ENCODE results near the gene DAPK2.

DAPK2 gene

DNA sequence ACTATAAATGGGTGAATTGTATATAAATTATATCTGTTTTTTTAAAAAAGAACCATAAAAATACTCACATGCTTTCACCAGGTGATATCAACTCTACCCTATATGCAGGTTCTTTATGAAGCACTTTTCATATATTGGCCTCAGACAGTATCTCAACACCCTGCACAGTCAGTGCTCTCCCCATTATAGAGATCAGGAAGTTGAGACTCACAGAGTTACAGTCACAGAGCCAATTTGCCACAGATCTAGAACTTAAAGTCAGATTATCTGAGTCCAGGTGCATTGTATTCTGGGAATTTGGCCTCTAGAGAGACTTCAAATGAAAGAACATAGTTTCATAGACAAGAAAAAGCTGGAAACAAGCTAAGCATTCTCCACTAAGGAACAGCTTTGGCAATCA, 38.1 kb downstream of the DAPK2 start:
- no peaks in the 10 kb centered on the region for H3K27me3 ChIP-seq (ENCODE audit: insufficient read depth, low read depth, severe bottlenecking)
- TF ChIP-seq, protein P1, sequence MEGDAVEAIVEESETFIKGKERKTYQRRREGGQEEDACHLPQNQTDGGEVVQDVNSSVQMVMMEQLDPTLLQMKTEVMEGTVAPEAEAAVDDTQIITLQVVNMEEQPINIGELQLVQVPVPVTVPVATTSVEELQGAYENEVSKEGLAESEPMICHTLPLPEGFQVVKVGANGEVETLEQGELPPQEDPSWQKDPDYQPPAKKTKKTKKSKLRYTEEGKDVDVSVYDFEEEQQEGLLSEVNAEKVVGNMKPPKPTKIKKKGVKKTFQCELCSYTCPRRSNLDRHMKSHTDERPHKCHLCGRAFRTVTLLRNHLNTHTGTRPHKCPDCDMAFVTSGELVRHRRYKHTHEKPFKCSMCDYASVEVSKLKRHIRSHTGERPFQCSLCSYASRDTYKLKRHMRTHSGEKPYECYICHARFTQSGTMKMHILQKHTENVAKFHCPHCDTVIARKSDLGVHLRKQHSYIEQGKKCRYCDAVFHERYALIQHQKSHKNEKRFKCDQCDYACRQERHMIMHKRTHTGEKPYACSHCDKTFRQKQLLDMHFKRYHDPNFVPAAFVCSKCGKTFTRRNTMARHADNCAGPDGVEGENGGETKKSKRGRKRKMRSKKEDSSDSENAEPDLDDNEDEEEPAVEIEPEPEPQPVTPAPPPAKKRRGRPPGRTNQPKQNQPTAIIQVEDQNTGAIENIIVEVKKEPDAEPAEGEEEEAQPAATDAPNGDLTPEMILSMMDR (IDR thresholded peaks at IDR 0.05; ENCODE audit: low read depth, low read length): no peak
- no peaks in the 10 kb centered on the region for H3K36me3 ChIP-seq
- H3K4me3 ChIP-seq (ENCODE audit: low read depth, low read length): no peak overlapping the region
- H3K9me3 ChIP-seq (ENCODE audit: severe bottlenecking): no peaks in the 10 kb centered on the region
- no peak for DNase-seq
- no peak overlapping the region for H3K27ac ChIP-seq

DNA sequence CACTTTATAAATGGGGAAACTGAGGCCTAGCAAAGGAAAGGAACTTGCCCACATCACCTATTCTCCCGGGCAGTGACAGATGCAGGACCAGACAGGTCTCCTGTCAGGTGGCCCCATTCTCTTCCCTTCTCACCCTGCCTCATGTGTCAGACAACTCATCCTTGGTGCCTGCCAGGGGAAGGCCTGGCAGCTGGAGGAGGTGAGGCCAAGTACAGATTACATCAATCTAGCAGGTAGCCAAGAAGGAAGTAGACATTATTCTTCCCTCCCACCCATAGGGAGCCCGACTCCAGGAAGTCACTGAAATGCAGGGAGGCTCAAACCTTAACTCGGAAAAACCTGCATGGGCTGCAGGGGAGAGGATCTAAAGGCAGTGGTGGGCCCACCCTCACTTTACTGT, 39.6 kb downstream of the DAPK2 start:
- no peak for DNase-seq

DNA sequence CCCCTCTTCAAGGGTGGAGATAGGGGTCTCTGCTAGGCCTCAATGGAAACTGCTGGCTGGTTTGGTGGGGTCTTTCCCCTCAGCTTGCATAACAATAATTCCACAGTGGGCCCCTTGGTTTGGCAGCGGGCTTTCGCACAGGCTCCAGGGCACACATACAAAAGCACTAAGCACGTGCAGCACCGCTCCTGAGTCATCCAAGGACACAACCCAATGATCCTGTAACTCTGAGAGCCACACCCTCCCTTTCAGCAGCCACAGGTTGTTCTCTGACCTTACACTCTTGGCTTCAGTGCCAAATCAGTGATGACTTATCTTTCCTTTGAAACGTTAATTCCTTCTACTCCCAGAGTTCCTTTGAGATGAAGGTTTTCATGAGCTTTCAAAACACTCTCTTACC, 41.7 kb downstream of the DAPK2 start:
- Histone ChIP-seq H3K4me3 (ENCODE audit: low read depth, low read length) (no peak overlapping the region), H3K27ac (no peak overlapping the region), H3K9me3 (ENCODE audit: severe bottlenecking) (no peaks in the 10 kb centered on the region), H3K36me3 (no peaks in the 10 kb centered on the region), H3K27me3 (ENCODE audit: insufficient read depth, low read depth, severe bottlenecking) (no peaks in the 10 kb centered on the region)
- TF ChIP-seq, protein P1 (IDR thresholded peaks at IDR 0.05; ENCODE audit: low read depth, low read length): no peak
- DNase-seq: no peak

More for the DNA sequence above, 39.6 kb downstream of the DAPK2 start:
- Histone ChIP-seq H3K36me3 (no peaks in the 10 kb centered on the region), H3K27me3 (ENCODE audit: insufficient read depth, low read depth, severe bottlenecking) (no peaks in the 10 kb centered on the region), H3K27ac (no peak overlapping the region), H3K4me3 (ENCODE audit: low read depth, low read length) (no peak overlapping the region), H3K9me3 (ENCODE audit: severe bottlenecking) (no peaks in the 10 kb centered on the region)
- TF ChIP-seq, protein P1 (IDR thresholded peaks at IDR 0.05; ENCODE audit: low read depth, low read length): no peak

DNA sequence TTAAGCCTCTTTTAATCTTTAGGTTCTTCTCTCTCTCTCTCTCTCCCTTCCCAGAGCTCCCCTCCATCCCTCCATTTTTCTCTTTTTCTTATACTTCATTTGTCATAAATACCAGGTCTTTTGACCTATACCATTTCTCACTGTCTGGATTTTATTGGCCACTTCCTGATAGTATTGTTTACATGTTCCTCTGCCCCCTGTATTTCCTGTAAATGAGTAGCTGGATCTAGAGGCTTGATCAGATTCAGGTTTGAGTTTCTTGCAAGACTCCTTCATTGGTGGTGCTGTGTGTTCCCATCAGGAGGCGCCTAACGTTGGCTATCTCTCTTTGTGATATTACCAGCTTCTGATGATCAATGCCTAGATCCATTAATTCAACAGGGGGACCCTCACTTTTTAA, 42.2 kb downstream of the DAPK2 start:
- TF ChIP-seq, protein P1 (IDR thresholded peaks at IDR 0.05; ENCODE audit: low read depth, low read length): no peak
- Histone ChIP-seq H3K27me3 (ENCODE audit: insufficient read depth, low read depth, severe bottlenecking) (no peaks in the 10 kb centered on the region), H3K9me3 (ENCODE audit: severe bottlenecking) (no peaks in the 10 kb centered on the region), H3K36me3 (no peaks in the 10 kb centered on the region), H3K27ac (no peak overlapping the region), H3K4me3 (ENCODE audit: low read depth, low read length) (no peak overlapping the region)
- DNase-seq: no peak

DNA sequence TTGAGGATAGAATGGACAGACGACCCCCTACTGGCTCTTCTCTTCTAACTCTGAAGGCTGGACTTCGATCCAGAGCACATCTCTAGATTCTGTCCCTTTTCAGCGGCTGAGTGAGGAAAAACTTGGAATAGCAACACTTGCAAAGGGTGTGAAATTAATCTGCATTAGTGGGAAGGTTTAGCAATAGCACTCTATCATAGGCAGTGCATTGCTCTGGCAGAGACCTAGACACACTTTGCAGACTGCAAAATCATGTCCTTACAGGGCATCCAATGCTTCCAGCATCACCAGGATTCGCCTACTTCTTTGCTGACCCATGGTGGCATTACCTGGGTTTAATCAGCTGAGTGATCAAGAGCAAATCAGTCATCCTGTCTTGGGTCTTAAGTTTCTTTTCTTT, 43.1 kb downstream of the DAPK2 start:
- Histone ChIP-seq H3K27me3 (ENCODE audit: insufficient read depth, low read depth, severe bottlenecking) (no peaks in the 10 kb centered on the region), H3K36me3 (no peaks in the 10 kb centered on the region), H3K27ac (no peak overlapping the region), H3K9me3 (ENCODE audit: severe bottlenecking) (no peaks in the 10 kb centered on the region), H3K4me3 (ENCODE audit: low read depth, low read length) (no peak overlapping the region)
- TF ChIP-seq, protein P1 (IDR thresholded peaks at IDR 0.05; ENCODE audit: low read depth, low read length): no peak
- DNase-seq: no peak

DNA sequence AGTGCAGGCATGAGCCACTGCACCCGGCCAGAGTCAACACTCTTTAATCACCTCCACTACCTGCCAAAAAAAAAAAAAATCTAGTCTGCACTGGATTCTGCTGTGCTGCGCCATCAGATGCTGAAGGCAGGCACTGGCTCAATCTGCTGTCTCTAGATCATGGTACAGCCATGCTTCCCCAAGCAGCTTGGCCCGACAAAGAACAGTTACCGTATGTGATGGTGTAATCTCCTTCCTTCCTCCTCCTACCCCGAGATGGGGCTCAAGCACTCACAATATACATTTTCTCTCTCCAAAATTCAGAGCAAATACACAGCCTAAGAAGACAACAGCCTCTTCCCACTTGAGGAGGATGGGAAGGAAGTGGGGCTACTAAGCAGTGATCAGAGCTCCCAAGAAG, 45.1 kb downstream of the DAPK2 start:
- H3K27me3 ChIP-seq (ENCODE audit: insufficient read depth, low read depth, severe bottlenecking): no peaks in the 10 kb centered on the region
- H3K27ac ChIP-seq: no peak overlapping the region
- no peak for DNase-seq
- no peak overlapping the region for H3K4me3 ChIP-seq (ENCODE audit: low read depth, low read length)
- no peaks in the 10 kb centered on the region for H3K36me3 ChIP-seq
- H3K9me3 ChIP-seq (ENCODE audit: severe bottlenecking): no peaks in the 10 kb centered on the region
- TF ChIP-seq, protein P1 (IDR thresholded peaks at IDR 0.05; ENCODE audit: low read depth, low read length): no peak

Data from WERI-Rb-1 (cell line).